ENCODE results near the gene GBP2. TPM values are rescaled to one million over a fixed set of nuclear protein-coding genes. Genes with fewer than 3 reads are reported as not detected.

GBP2 gene
- total and polyA plus RNA-seq, 2 of the 4 experiments (the other 2 are of a cell fraction) = 8.2 to 17.7 TPM

DNA sequence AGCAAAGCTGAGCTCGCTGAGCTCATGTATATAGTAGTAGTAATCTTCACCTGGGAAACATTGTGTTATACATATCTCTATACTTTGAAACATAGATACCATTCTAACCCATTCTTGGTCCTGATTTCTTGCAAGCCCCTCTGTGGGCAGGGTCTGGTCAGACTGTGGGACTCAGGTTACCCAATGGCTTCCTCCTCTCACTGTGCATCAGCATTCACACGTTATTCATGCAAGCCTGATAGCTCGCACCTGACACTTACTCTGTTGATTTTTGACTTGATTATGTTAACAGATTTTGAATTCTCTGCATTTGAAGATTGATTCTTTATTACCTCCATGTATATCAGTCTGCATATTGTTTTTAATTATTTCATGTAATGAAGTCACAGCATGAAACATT is 48.6 kb upstream of the GBP2 start:
- H3K4ac ChIP-seq (ENCODE audit: low read depth, low read length) = no peak overlapping the region
- in situ Hi-C loops (cut with MboI; ENCODE audit: low sequenced_read_pairs) (no loop called here), dilution Hi-C loops (cut with HindIII; ENCODE audit: low sequenced_read_pairs, unreplicated experiment) (no loop called here), intact Hi-C loops (cut with micrococcal nuclease) (no loop called here)
- H2AK9ac ChIP-seq (replicated peaks; ENCODE audit: low read depth, low read length, poor library complexity) = no peak overlapping the region
- H3K27me3 ChIP-seq (ENCODE audit: control insufficient read depth, insufficient read depth, low read length) = no peaks in the 10 kb centered on the region
- no peak overlapping the region for H3K23ac ChIP-seq (ENCODE audit: low read depth, low read length)
- ChIA-PET POLR2A (ENCODE audit: unreplicated experiment) (no interaction called here), CTCF (no interaction called here)
- no peak overlapping the region for H2AFZ ChIP-seq (replicated peaks; ENCODE audit: low read length, poor library complexity)
- no peaks in the 10 kb centered on the region for H3K9me3 ChIP-seq (ENCODE audit: control insufficient read depth, insufficient read depth, low read length)
- no peak overlapping the region for H3K9ac ChIP-seq (ENCODE audit: low read depth, low read length)
- H4K8ac ChIP-seq (ENCODE audit: low read depth in 2 of 2, low read length in 2 of 2) = no peak overlapping the region
- no peak overlapping the region for H2BK15ac ChIP-seq (ENCODE audit: low read depth, low read length)
- no peaks in the 10 kb centered on the region for H3K79me1 ChIP-seq (ENCODE audit: low read depth in 1 of 2, low read length in 2 of 2)
- no peak overlapping the region for H3K4me2 ChIP-seq (ENCODE audit: low read depth, low read length)
- no peak overlapping the region for H2BK20ac ChIP-seq (ENCODE audit: low read depth, low read length)
- H3K27ac ChIP-seq (ENCODE audit: insufficient read depth, low read length) = no peak overlapping the region
- H2BK5ac ChIP-seq (ENCODE audit: low read depth, low read length, poor library complexity, severe bottlenecking) = no peak overlapping the region
- H4K5ac ChIP-seq (ENCODE audit: low read depth, low read length) = no peak overlapping the region
- H3K4me3 ChIP-seq (ENCODE audit: insufficient read depth, low read depth, low read length) = no peak overlapping the region
- H3K4me1 ChIP-seq (ENCODE audit: control insufficient read depth, insufficient read depth, low read length) = no peaks in the 10 kb centered on the region
- no TSS peak for BruUV-seq (replicated peaks)
- no peak for ATAC-seq (ENCODE audit: low read depth)
- H2BK120ac ChIP-seq (ENCODE audit: low read depth, low read length) = no peak overlapping the region
- WGBS, 2 experiments (ENCODE audit: extremely low coverage in 2 of 2, insufficient read length in 1 of 2) = no CpG with 5 or more reads among the region's 3 CpGs
- H3K56ac ChIP-seq (ENCODE audit: extremely low read depth, insufficient read depth, low read length) = no peak overlapping the region
- no peak overlapping the region for H3K14ac ChIP-seq (replicated peaks; ENCODE audit: low read depth, low read length)
- H4K91ac ChIP-seq (ENCODE audit: insufficient read depth, low read depth, low read length) = no peak overlapping the region
- no peaks in the 10 kb centered on the region for H3K36me3 ChIP-seq (ENCODE audit: control insufficient read depth, insufficient read depth, low read length)
- H4K20me1 ChIP-seq (ENCODE audit: insufficient read depth, low read length) = no peaks in the 10 kb centered on the region
- TF ChIP-seq, protein P1, sequence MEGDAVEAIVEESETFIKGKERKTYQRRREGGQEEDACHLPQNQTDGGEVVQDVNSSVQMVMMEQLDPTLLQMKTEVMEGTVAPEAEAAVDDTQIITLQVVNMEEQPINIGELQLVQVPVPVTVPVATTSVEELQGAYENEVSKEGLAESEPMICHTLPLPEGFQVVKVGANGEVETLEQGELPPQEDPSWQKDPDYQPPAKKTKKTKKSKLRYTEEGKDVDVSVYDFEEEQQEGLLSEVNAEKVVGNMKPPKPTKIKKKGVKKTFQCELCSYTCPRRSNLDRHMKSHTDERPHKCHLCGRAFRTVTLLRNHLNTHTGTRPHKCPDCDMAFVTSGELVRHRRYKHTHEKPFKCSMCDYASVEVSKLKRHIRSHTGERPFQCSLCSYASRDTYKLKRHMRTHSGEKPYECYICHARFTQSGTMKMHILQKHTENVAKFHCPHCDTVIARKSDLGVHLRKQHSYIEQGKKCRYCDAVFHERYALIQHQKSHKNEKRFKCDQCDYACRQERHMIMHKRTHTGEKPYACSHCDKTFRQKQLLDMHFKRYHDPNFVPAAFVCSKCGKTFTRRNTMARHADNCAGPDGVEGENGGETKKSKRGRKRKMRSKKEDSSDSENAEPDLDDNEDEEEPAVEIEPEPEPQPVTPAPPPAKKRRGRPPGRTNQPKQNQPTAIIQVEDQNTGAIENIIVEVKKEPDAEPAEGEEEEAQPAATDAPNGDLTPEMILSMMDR (conservative IDR thresholded peaks at IDR 0.05; ENCODE audit: low read depth, low read length) = no peak
- no peak for TF ChIP-seq SMC3 (IDR thresholded peaks at IDR 0.05; ENCODE audit: low read depth, low read length)
- TF ChIP-seq, protein P2, sequence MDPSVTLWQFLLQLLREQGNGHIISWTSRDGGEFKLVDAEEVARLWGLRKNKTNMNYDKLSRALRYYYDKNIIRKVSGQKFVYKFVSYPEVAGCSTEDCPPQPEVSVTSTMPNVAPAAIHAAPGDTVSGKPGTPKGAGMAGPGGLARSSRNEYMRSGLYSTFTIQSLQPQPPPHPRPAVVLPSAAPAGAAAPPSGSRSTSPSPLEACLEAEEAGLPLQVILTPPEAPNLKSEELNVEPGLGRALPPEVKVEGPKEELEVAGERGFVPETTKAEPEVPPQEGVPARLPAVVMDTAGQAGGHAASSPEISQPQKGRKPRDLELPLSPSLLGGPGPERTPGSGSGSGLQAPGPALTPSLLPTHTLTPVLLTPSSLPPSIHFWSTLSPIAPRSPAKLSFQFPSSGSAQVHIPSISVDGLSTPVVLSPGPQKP (IDR thresholded peaks at IDR 0.05; ENCODE audit: borderline replicate concordance, low read depth, low read length) = no peak
- TF ChIP-seq BHLHE40 (IDR thresholded peaks at IDR 0.05; ENCODE audit: low read depth, low read length) = no peak
- TF ChIP-seq NFE2L2 (IDR thresholded peaks at IDR 0.05; ENCODE audit: low read depth, low read length) = no peak
- TF ChIP-seq RCOR1 (IDR thresholded peaks at IDR 0.05; ENCODE audit: insufficient replicate concordance, low read length) = no peak
- TF ChIP-seq RFX5 (IDR thresholded peaks at IDR 0.05; ENCODE audit: low read depth, low read length) = no peak
- TF ChIP-seq FOS (IDR thresholded peaks at IDR 0.05; ENCODE audit: low read depth, low read length) = no peak
- no peak for TF ChIP-seq MAZ (IDR thresholded peaks at IDR 0.05; ENCODE audit: borderline replicate concordance, low read depth, low read length)
- TF ChIP-seq POLR2A (IDR thresholded peaks at IDR 0.05; ENCODE audit: low read depth, low read length) = no peak
- TF ChIP-seq MAFK (IDR thresholded peaks at IDR 0.05; ENCODE audit: low read depth, low read length) = no peak
- TF ChIP-seq, protein P3, sequence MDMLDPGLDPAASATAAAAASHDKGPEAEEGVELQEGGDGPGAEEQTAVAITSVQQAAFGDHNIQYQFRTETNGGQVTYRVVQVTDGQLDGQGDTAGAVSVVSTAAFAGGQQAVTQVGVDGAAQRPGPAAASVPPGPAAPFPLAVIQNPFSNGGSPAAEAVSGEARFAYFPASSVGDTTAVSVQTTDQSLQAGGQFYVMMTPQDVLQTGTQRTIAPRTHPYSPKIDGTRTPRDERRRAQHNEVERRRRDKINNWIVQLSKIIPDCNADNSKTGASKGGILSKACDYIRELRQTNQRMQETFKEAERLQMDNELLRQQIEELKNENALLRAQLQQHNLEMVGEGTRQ (IDR thresholded peaks at IDR 0.05; ENCODE audit: low read depth, low read length) = no peak
- TF ChIP-seq RAD21 (IDR thresholded peaks at IDR 0.05; ENCODE audit: low read length) = no peak
- H3K18ac ChIP-seq (ENCODE audit: low read depth, low read length) = no peak overlapping the region
- H3K9me1 ChIP-seq (ENCODE audit: insufficient read depth, low read length) = no peaks in the 10 kb centered on the region
- H2AK5ac ChIP-seq (ENCODE audit: low read depth, low read length) = no peak overlapping the region
- no peak for DNase-seq

Data from IMR-90 (cell line).